ENCODE results near the gene MVP.
"Not testable (repeated sequence)": the region's sequence is repeated elsewhere in the genome, so short reads cannot be mapped to it uniquely, and the experiment has no call there.

MVP gene

DNA sequence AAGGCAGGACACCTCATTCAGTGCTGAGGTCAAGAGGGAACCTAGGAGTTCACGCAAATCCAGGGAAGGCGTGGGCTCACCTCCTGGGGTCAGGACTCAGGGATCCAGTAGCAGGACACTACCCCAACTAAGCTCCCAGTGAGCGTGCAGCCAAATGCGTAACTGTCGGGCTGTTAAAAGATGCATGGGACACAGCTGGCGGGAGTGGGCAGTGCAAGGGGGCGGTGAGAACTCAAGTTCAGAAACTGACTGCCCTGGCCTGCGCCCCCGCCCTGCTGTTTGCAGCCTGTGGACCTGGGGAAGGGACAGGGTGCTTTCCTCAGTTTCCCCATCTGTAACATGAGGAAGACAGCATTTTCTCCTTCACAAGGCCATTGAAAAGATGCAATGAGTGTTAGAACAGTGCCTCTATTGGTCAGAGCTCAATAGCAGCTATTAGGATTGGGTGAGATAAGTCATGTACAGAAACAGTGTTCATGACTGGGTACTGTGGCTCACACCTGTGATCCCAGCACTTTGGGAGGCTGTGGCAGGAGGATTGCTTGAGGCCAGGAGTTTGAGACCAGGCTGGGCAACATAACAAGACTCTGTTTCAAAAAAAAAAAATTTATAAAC, 22.6 kb downstream of the MVP start:
- DNase-seq, result no peak

DNA sequence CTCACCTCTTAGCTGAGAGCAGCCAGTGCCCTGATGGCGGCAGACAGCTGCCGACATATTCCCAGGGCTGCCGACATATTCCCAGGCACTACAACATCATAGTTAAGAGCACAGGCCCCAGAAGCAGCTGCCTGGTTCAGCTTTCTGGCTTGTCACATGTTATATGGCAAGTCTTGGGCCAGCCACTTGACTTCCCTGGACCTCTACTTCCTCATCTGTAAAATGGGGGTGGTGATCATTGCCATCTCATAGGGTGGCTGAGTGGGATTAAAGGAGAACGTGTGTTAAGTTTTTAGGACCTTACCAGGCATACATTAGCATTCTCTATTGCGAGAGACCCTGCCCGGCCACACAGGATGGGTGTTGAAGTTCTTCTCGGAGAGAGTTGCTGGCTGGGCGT, 23.7 kb downstream of the MVP start:
- no peak for DNase-seq

DNA sequence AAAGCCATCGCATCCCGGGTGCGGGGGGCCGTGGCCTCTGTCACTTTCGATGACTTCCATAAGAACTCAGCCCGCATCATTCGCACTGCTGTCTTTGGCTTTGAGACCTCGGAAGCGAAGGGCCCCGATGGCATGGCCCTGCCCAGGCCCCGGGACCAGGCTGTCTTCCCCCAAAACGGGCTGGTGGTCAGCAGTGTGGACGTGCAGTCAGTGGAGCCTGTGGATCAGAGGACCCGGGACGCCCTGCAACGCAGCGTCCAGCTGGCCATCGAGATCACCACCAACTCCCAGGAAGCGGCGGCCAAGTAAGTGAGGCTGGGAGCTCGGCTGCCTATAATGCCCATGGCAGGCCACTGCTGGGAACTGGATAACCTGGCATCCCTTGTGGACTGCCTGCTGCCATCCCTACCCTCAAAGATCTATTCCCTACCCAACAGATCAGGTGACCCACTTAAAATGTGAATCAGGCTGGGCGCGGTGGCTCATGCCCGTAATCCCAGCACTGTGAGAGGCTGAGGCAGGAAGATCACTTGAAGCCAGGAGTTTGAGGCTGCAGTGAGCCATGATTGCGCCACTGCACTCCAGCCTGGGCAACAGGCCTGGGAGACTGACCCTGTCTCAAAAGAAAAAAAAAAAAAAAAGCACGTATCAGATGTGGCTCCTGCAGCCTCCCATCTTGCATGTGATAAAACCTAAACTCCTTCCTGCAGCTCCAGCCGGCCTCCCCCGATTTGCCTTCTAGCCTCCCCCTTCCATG, 24.5 kb downstream of the MVP start:
- no peak for DNase-seq

DNA sequence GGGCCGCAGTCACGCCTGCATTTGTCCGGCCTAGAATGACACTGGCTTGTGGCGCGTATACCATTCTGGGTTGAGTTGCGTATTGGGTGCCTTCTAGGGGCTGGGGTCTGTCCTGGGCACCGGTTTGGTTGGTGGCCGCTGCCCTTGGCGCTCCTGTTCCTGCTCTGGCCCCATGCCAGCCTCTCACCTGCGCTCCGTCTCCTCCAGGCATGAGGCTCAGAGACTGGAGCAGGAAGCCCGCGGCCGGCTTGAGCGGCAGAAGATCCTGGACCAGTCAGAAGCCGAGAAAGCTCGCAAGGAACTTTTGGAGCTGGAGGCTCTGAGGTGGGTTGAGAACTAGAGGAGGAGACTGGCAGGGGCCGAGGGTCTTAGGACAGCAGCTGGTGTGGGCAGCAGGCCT, 25.4 kb downstream of the MVP start:
- no peak for DNase-seq

GRCh38 chr16:29848420-29849297, 28.4 kb downstream of the MVP start:
- no peak for DNase-seq

DNA sequence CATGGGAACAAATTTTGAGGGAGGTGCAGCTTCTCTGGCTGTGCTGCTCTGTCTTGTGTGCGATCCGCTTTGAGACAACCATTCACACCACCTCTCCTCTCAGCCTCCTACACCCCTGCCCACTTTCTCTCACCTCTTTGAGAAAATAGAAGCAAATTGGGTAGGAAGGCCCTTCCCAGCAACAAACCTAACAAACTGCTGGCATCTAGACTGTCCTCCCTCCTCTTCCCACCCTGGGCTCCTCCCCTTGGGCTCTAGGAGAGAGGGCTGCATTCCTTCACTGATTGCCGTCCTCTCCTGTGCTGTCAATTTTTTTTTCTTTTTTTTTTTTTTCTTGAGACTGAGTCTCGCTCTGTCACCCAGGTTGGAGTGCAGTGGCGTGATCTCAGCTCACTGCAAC, 29.2 kb downstream of the MVP start:
- DNase-seq, result no peak

- no peak for DNase-seq
Measured at GRCh38 chr16:29850998-29851397, 30.7 kb downstream of the MVP start.

DNA sequence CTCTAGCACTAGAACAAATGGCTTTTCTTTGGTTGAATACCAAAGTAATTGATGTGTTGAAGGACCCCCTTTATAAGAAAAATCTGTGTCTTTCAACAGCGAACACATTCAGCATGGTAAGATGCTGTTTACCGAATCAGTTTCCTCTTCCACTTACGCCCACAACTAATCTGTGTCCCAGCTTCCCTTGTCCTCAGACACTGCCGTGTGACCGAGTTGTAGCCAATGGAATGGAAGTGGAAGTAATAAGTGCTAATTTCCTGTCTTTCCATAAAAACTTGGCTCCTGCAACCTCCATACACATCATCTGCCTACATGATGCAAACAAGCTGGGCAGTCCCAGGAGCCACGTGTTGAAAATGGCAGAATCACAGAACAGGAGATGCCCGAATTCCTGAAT, 32.4 kb downstream of the MVP start:
- no peak for DNase-seq

- DNase-seq, result no peak
Measured at GRCh38 chr16:29854520-29855100, 34.3 kb downstream of the MVP start.

GRCh38 chr16:29857133-29857760, 37.0 kb downstream of the MVP start:
- DNase-seq, result no peak

DNA sequence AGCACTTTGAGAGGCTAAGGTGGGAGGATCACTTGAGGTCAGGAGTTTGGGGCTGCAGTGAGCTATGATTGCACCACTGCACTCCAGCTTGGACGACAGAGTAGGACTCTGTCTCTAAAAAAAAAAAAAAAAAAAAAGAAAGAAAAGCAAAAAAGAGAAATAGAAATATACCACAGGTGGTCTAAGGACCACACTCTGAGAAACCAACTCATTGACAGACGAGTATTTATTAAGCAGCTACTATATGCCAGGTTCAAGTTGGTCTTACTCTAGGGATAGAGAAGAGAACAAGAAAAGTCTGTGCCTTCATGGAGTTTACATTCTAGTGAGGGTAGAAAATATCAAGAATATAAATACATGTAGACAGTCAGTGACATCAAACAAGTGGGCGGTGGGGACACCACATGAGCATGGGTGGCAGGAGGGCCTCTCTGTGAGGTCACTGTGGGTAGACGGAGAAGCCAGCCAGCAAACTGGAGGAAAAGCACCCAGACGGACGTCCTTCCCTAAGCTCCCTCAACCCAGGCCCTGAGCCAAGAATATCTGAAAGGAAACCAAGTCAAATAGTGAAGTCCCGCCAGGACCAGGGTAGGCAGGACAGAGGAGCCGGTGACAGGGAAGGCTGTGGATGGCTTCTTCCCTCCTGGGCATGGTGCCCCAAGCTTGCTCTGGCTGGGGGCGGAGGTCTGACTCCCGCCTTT, 38.0 kb downstream of the MVP start:
- DNase-seq, result no peak

DNA sequence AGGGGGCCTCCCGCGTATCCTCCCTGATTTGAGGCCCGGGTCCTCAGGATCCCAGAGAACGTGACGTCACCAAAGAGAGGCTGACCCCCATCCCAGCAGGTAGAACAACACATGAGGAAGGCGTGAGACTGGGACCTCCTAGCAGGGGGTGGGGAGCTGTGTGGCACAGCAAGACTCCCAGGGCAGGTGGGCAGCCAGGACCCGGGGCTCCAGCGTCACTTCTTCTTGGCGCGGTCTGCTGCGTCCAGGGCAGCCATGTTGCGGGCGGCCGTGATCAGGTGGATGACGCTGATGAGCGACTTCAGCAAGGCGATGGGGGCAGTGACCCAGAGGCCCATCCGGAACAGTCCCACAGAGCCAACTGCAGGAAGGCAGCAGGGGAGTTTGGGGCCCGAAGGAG, 38.7 kb downstream of the MVP start:
- no peak for DNase-seq

GRCh38 chr16:29860218-29860617, 40.0 kb downstream of the MVP start:
- no peak for DNase-seq

DNA sequence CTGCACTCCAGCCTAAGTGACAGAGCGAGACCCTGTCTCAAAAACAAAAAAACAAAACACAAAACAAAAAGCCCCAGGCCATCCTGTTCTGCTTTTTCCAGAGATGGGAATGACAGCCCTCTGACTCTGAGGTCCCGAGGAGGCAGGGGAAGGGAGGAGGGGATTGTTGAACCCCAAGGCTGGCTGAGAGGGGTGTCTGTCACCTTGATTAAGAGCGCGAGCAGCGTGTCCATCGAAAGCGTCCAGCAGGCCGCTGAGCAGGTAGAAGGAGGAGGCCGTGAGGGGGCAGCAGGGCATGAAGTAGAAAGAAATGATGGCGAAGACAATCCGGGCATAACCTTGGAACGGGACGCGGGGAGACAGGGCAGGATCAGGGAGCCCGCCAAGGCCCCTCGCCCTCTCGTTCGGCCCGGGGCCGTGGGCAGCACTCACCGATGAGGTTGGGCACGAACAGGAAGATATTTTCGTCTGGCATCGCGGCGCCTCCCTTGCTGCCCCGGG, 42.2 kb downstream of the MVP start:
- no peak for DNase-seq

DNA sequence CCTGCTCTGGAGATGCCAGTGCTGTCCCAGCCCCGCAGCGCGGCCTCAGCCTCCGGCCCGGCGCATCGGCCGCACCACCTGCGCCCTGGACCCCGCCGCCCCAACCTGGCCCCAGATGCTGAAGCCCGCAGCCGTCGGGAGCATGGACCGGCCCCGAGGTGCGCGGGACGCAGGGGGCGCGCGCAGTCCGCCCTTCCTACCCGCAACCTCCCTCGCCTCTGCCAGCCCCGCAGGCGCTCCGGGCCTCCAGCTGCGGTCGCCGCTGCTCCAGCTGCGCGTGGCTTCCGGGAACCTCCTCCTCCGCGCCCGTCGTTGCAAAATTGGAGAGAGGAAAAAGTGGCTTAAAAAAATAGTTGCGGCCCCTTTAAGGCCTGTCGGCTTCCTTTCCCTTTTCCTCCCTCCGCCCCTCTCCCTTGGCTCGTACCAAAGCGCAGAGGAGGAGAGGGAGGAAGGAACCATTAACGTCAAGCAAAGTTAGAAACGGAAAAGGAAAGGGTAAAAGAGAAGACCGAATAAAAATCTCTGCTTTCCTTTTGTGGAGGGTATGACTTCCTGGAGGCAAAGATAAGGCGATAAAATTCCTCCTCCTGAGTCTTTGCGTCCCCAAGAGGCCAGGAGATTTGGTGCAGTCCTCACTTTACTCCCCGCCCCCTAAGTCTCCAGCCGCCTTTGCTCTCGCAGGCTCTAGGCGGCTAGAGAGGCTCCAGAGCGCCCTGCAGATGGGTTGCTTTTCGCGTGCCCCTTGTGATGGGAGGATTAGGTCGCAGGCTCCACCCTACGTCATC, 42.8 kb downstream of the MVP start, which contains the start of gene CDIPT:
Gene CDIPT (minus strand): TSS at position 343 of the 785 bp plus-strand sequence. CDS start 369 bp downstream, outside the sequence.
- peak; percentile 99 for DNase-seq

GRCh38 chr16:29863669-29863984, 43.4 kb downstream of the MVP start:
- no peak for DNase-seq

GRCh38 chr16:29864205-29864604, 43.9 kb downstream of the MVP start:
- no peak for DNase-seq

- DNase-seq, result no peak
Measured at GRCh38 chr16:29868396-29869009, 48.2 kb downstream of the MVP start.

DNA sequence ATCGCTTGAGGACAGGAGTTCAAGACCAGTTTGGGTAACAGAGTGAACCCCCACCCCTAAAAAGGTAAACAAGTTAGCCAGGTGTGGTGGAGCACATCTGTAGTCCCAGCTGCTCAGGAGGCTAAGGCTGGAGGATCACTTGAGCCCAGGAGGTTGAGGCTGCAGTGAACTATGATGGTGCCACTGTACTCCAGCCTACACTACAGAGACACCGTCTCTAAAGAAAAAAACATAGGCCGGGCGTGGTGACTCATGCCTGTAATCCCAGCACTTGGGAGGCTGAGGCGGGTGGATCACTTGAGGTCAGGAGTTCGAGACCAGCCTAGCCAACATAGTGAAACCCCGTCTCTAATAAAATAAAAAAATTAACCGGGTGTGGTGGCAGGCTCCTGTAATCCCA, 48.8 kb downstream of the MVP start:
- DNase-seq, result not testable (repeated sequence)

DNA sequence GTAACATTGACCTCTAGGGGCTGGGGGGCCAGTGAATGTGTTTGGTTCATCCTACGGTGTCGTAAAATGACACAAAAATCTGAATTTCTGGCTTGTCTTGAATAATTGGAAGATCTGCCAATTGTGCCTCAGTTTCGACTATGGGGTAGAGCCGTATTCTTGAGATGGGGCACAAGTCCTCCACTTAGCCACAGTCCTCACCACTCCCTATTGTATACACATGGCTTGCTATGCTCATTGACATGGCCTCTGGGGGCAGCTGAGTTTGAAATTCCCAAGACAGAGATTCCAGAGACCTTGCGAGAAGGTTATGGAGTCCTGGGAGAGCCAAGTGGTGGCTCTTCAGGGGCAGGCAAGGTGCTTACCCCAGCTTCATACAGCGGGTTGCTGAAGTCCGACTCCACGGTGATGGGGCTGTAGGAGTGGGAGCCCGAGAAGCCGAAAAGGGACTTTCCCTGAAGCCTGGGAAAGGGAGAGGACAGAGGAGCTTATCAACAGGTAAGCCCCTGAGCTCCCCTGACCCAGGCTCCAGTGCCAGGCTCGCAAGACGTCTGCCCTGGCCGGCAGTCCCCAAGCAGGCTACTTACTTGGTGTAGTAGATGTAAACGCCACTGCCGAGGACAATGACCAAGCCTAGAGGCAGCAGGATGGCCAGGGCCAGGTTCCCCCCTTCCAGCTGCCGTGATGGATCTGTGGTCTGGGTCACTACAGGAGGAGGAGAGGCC, 51.7 kb downstream of the MVP start:
- no peak for DNase-seq
